Progenitor cell of endocrine pancreas (in vitro differentiated cells): Measurements from ENCODE around the gene HIGD1A. TPM values are rescaled to one million over a fixed set of nuclear protein-coding genes. Genes with fewer than 3 reads are reported as not detected.

ENCODE experiments used
- DNase-seq: peaks from one replicate; pipeline ENCODE4 v3.0.0; 2021; ENCODE audit warnings: low spot score; ENCODE audit not compliant: unreplicated experiment
- H3K27ac Mint-ChIP-seq: 2 replicates; pipeline ENCODE4 v1.8.0; 2021; ENCODE audit warnings: mild to moderate bottlenecking, moderate library complexity, mixed read lengths
- H3K27me3 Mint-ChIP-seq: 2 replicates; pipeline ENCODE4 v1.8.0; 2021; ENCODE audit warnings: mixed read lengths
- H3K36me3 Mint-ChIP-seq: 2 replicates; pipeline ENCODE4 v1.8.0; 2022; ENCODE audit warnings: mixed read lengths; ENCODE audit not compliant: insufficient read depth
- H3K4me1 Mint-ChIP-seq: 2 replicates; pipeline ENCODE4 v1.8.0; 2021; ENCODE audit warnings: low read depth, mixed read lengths
- H3K4me3 Mint-ChIP-seq: 2 replicates; pipeline ENCODE4 v1.8.0; 2021; ENCODE audit warnings: low read depth, mild to moderate bottlenecking, moderate library complexity, mixed read lengths
- H3K9me3 Mint-ChIP-seq: 2 replicates; pipeline ENCODE4 v1.8.0; 2021; ENCODE audit warnings: low read depth, mixed read lengths
- CTCF ChIP-seq: fragments of 200-600 bp; sonication (generic); IDR thresholded peaks from one replicate; pipeline ENCODE4 v1.5.0; 2021; ENCODE audit warnings: antibody characterized with exemption, mild to moderate bottlenecking; ENCODE audit not compliant: unreplicated experiment
- total RNA-seq: library from RNA; stranded (reverse); gene quantifications from 2 replicates; pipeline ENCODE4 v1.2.1, GENCODE V29; 2021

The HIGD1A gene
- total RNA-seq, 1 donor from 2014 or later = 92.3 TPM

GRCh38 chr3:42755681-42756578, 48.4 kb downstream of the HIGD1A start:
- Mint-ChIP-seq H3K4me1 (no peaks in the 10 kb centered on the region), H3K36me3 (no peaks in the 10 kb centered on the region), H3K4me3 (no peak overlapping the region), H3K27ac (no peak overlapping the region), H3K9me3 (no peaks in the 10 kb centered on the region), H3K27me3 (no peaks in the 10 kb centered on the region)
- peak; percentile 42 for TF ChIP-seq CTCF
- DNase-seq = no peak

- no peaks in the 10 kb centered on the region for H3K4me1 Mint-ChIP-seq
- no peaks in the 10 kb centered on the region for H3K27me3 Mint-ChIP-seq
- no peak overlapping the region for H3K27ac Mint-ChIP-seq
- DNase-seq = no peak
- no peaks in the 10 kb centered on the region for H3K36me3 Mint-ChIP-seq
- no peak for TF ChIP-seq CTCF
- H3K9me3 Mint-ChIP-seq = no peaks in the 10 kb centered on the region
- no peak overlapping the region for H3K4me3 Mint-ChIP-seq
Observed at GRCh38 chr3:42753757-42754156, 50.5 kb downstream of the HIGD1A start.

GRCh38 chr3:42752961-42753360, 51.3 kb downstream of the HIGD1A start:
- Mint-ChIP-seq H3K27me3 (no peaks in the 10 kb centered on the region), H3K4me1 (no peaks in the 10 kb centered on the region), H3K36me3 (no peaks in the 10 kb centered on the region), H3K9me3 (no peaks in the 10 kb centered on the region), H3K27ac (no peak overlapping the region), H3K4me3 (no peak overlapping the region)
- TF ChIP-seq CTCF = no peak
- no peak for DNase-seq

GRCh38 chr3:42752441-42752840, 51.8 kb downstream of the HIGD1A start:
- no peaks in the 10 kb centered on the region for H3K36me3 Mint-ChIP-seq
- no peak for DNase-seq
- H3K27ac Mint-ChIP-seq = no peak overlapping the region
- no peaks in the 10 kb centered on the region for H3K9me3 Mint-ChIP-seq
- H3K4me3 Mint-ChIP-seq = no peak overlapping the region
- no peaks in the 10 kb centered on the region for H3K4me1 Mint-ChIP-seq
- TF ChIP-seq CTCF = no peak
- H3K27me3 Mint-ChIP-seq = no peaks in the 10 kb centered on the region

- TF ChIP-seq CTCF = no peak
- Mint-ChIP-seq H3K27ac (no peak overlapping the region), H3K36me3 (no peaks in the 10 kb centered on the region), H3K9me3 (no peaks in the 10 kb centered on the region), H3K27me3 (no peaks in the 10 kb centered on the region), H3K4me3 (no peak overlapping the region), H3K4me1 (peaks cover 3% of the 10 kb centered on the region)
- DNase-seq = no peak
Observed at GRCh38 chr3:42751609-42752008, 52.7 kb downstream of the HIGD1A start.
